Activated naive CD4-positive, alpha-beta T cell treated with anti-CD3 and anti-CD28 coated beads, Interleukin-2, amount 10 ng/mL, durations not matched to agents 7 days and 5 days (primary cell): ENCODE measurements around the gene DRD2.

ENCODE experiments used
- CTCF ChIA-PET: fragments of 350-600 bp; sonication (Branson Sonifier 250); formaldehyde crosslinking; loops from one replicate; lab custom pipeline; 2021; ENCODE audit warnings: antibody characterized with exemption; lab: Charles Lee
- DNase-seq: peaks from one replicate; pipeline ENCODE4 v3.0.0-alpha.2; 2020
- H3K27ac Mint-ChIP-seq: one replicate; pipeline ENCODE4 v1.8.0; 2021; ENCODE audit warnings: mild to moderate bottlenecking, moderate library complexity, mixed read lengths
- H3K27me3 Mint-ChIP-seq: one replicate; pipeline ENCODE4 v1.8.0; 2021; ENCODE audit warnings: mild to moderate bottlenecking, mixed read lengths
- H3K36me3 Mint-ChIP-seq: one replicate; pipeline ENCODE4 v1.8.0; 2021; ENCODE audit warnings: mixed read lengths
- H3K4me1 Mint-ChIP-seq: one replicate; pipeline ENCODE4 v1.8.0; 2021; ENCODE audit warnings: mixed read lengths
- H3K4me3 Mint-ChIP-seq: one replicate; pipeline ENCODE4 v1.8.0; 2021; ENCODE audit warnings: mild to moderate bottlenecking, moderate library complexity, mixed read lengths
- H3K9me3 Mint-ChIP-seq: one replicate; pipeline ENCODE4 v1.8.0; 2021; ENCODE audit warnings: mixed read lengths

Gene DRD2

GRCh38 chr11:113446938-113447337, 28.3 kb downstream of the DRD2 start:
- Mint-ChIP-seq H3K27ac (no peak overlapping the region), H3K27me3 (peaks cover 22% of the 10 kb centered on the region), H3K9me3 (no peaks in the 10 kb centered on the region), H3K4me1 (no peaks in the 10 kb centered on the region), H3K36me3 (no peaks in the 10 kb centered on the region), H3K4me3 (no peak overlapping the region)
- DNase-seq: no peak
- CTCF ChIA-PET: no interaction called here

- H3K4me3 Mint-ChIP-seq: no peak overlapping the region
- H3K27me3 Mint-ChIP-seq: peaks cover 20% of the 10 kb centered on the region
- DNase-seq: no peak
- no peak overlapping the region for H3K27ac Mint-ChIP-seq
- CTCF ChIA-PET: no interaction called here
- no peaks in the 10 kb centered on the region for H3K9me3 Mint-ChIP-seq
- no peaks in the 10 kb centered on the region for H3K36me3 Mint-ChIP-seq
- H3K4me1 Mint-ChIP-seq: no peaks in the 10 kb centered on the region
Observed at GRCh38 chr11:113446112-113446511, 29.1 kb downstream of the DRD2 start.

GRCh38 chr11:113444502-113445123, 30.6 kb downstream of the DRD2 start:
- CTCF ChIA-PET: no interaction called here
- H3K27me3 Mint-ChIP-seq: peaks cover 25% of the 10 kb centered on the region
- DNase-seq: no peak
- H3K4me3 Mint-ChIP-seq: no peak overlapping the region
- H3K4me1 Mint-ChIP-seq: no peaks in the 10 kb centered on the region
- H3K36me3 Mint-ChIP-seq: no peaks in the 10 kb centered on the region
- no peaks in the 10 kb centered on the region for H3K9me3 Mint-ChIP-seq
- no peak overlapping the region for H3K27ac Mint-ChIP-seq

GRCh38 chr11:113440816-113441215, 34.4 kb downstream of the DRD2 start:
- Mint-ChIP-seq H3K27ac (no peak overlapping the region), H3K36me3 (no peaks in the 10 kb centered on the region), H3K4me3 (no peak overlapping the region), H3K27me3 (peaks cover 17% of the 10 kb centered on the region), H3K4me1 (no peaks in the 10 kb centered on the region), H3K9me3 (no peaks in the 10 kb centered on the region)
- DNase-seq: no peak
- CTCF ChIA-PET: no interaction called here

- H3K27ac Mint-ChIP-seq: no peak overlapping the region
- H3K36me3 Mint-ChIP-seq: no peaks in the 10 kb centered on the region
- CTCF ChIA-PET: no interaction called here
Observed at GRCh38 chr11:113436672-113437252, 38.4 kb downstream of the DRD2 start.

GRCh38 chr11:113435190-113435968, 39.8 kb downstream of the DRD2 start:
- Mint-ChIP-seq H3K9me3 (no peaks in the 10 kb centered on the region), H3K27ac (no peak overlapping the region), H3K36me3 (no peaks in the 10 kb centered on the region), H3K4me1 (no peaks in the 10 kb centered on the region), H3K4me3 (no peak overlapping the region), H3K27me3 (peaks cover 11% of the 10 kb centered on the region)
- CTCF ChIA-PET: no interaction called here
- DNase-seq: no peak

More at GRCh38 chr11:113436672-113437252, 38.4 kb downstream of the DRD2 start:
- no peak for DNase-seq
- Mint-ChIP-seq H3K9me3 (no peaks in the 10 kb centered on the region), H3K27me3 (peaks cover 14% of the 10 kb centered on the region), H3K4me3 (no peak overlapping the region), H3K4me1 (no peaks in the 10 kb centered on the region)

- CTCF ChIA-PET: no interaction called here
- H3K4me1 Mint-ChIP-seq: no peaks in the 10 kb centered on the region
- H3K27ac Mint-ChIP-seq: no peak overlapping the region
- H3K9me3 Mint-ChIP-seq: no peaks in the 10 kb centered on the region
- no peak for DNase-seq
- H3K4me3 Mint-ChIP-seq: no peak overlapping the region
- no peaks in the 10 kb centered on the region for H3K36me3 Mint-ChIP-seq
- peaks cover 9% of the 10 kb centered on the region for H3K27me3 Mint-ChIP-seq
Observed at GRCh38 chr11:113431746-113432145, 43.5 kb downstream of the DRD2 start.

- no peak for DNase-seq
- Mint-ChIP-seq H3K36me3 (no peaks in the 10 kb centered on the region), H3K27ac (no peak overlapping the region), H3K4me3 (no peak overlapping the region), H3K4me1 (no peaks in the 10 kb centered on the region), H3K27me3 (no peaks in the 10 kb centered on the region), H3K9me3 (no peaks in the 10 kb centered on the region)
- CTCF ChIA-PET: no interaction called here
Observed at GRCh38 chr11:113426686-113427085, 48.5 kb downstream of the DRD2 start.

GRCh38 chr11:113420808-113421207, 54.4 kb downstream of the DRD2 start:
- no peak for DNase-seq
- H3K9me3 Mint-ChIP-seq: no peaks in the 10 kb centered on the region
- no peak overlapping the region for H3K27ac Mint-ChIP-seq
- CTCF ChIA-PET: no interaction called here
- H3K4me1 Mint-ChIP-seq: no peaks in the 10 kb centered on the region
- H3K27me3 Mint-ChIP-seq: no peaks in the 10 kb centered on the region
- H3K4me3 Mint-ChIP-seq: no peak overlapping the region
- H3K36me3 Mint-ChIP-seq: no peaks in the 10 kb centered on the region

- CTCF ChIA-PET: no interaction called here
Observed at GRCh38 chr11:113419454-113420003, 55.7 kb downstream of the DRD2 start.

GRCh38 chr11:113417428-113417827, 57.8 kb downstream of the DRD2 start:
- no peak for DNase-seq
- Mint-ChIP-seq H3K4me1 (no peaks in the 10 kb centered on the region), H3K27me3 (no peaks in the 10 kb centered on the region), H3K9me3 (no peaks in the 10 kb centered on the region), H3K4me3 (no peak overlapping the region), H3K36me3 (no peaks in the 10 kb centered on the region), H3K27ac (no peak overlapping the region)
- CTCF ChIA-PET: no interaction called here

More at GRCh38 chr11:113419454-113420003, 55.7 kb downstream of the DRD2 start:
- no peaks in the 10 kb centered on the region for H3K27me3 Mint-ChIP-seq
- DNase-seq: no peak
- no peaks in the 10 kb centered on the region for H3K36me3 Mint-ChIP-seq
- H3K27ac Mint-ChIP-seq: no peak overlapping the region
- no peaks in the 10 kb centered on the region for H3K9me3 Mint-ChIP-seq
- H3K4me1 Mint-ChIP-seq: no peaks in the 10 kb centered on the region
- H3K4me3 Mint-ChIP-seq: no peak overlapping the region

GRCh38 chr11:113415343-113415742, 59.9 kb downstream of the DRD2 start:
- no peak overlapping the region for H3K27ac Mint-ChIP-seq
- CTCF ChIA-PET: no interaction called here
- H3K4me3 Mint-ChIP-seq: no peak overlapping the region

GRCh38 chr11:113412675-113413074, 62.5 kb downstream of the DRD2 start:
- DNase-seq: no peak
- CTCF ChIA-PET: no interaction called here
- Mint-ChIP-seq H3K27me3 (no peaks in the 10 kb centered on the region), H3K4me3 (no peak overlapping the region), H3K36me3 (no peaks in the 10 kb centered on the region), H3K9me3 (no peaks in the 10 kb centered on the region), H3K4me1 (no peaks in the 10 kb centered on the region), H3K27ac (no peak overlapping the region)

More at GRCh38 chr11:113415343-113415742, 59.9 kb downstream of the DRD2 start:
- DNase-seq: no peak
- Mint-ChIP-seq H3K9me3 (no peaks in the 10 kb centered on the region), H3K27me3 (no peaks in the 10 kb centered on the region), H3K4me1 (no peaks in the 10 kb centered on the region), H3K36me3 (no peaks in the 10 kb centered on the region)

GRCh38 chr11:113411536-113411935, 63.7 kb downstream of the DRD2 start:
- CTCF ChIA-PET: no interaction called here
- H3K4me1 Mint-ChIP-seq: no peaks in the 10 kb centered on the region
- no peaks in the 10 kb centered on the region for H3K27me3 Mint-ChIP-seq
- no peaks in the 10 kb centered on the region for H3K9me3 Mint-ChIP-seq
- H3K4me3 Mint-ChIP-seq: no peak overlapping the region
- no peak overlapping the region for H3K27ac Mint-ChIP-seq
- no peaks in the 10 kb centered on the region for H3K36me3 Mint-ChIP-seq
- no peak for DNase-seq
